ENCODE measurements around the gene NDRG2.

NDRG2 gene

GRCh38 chr14:20982646-20983369 is 42.1 kb downstream of the NDRG2 start:
- TF ChIP-seq, protein P1, sequence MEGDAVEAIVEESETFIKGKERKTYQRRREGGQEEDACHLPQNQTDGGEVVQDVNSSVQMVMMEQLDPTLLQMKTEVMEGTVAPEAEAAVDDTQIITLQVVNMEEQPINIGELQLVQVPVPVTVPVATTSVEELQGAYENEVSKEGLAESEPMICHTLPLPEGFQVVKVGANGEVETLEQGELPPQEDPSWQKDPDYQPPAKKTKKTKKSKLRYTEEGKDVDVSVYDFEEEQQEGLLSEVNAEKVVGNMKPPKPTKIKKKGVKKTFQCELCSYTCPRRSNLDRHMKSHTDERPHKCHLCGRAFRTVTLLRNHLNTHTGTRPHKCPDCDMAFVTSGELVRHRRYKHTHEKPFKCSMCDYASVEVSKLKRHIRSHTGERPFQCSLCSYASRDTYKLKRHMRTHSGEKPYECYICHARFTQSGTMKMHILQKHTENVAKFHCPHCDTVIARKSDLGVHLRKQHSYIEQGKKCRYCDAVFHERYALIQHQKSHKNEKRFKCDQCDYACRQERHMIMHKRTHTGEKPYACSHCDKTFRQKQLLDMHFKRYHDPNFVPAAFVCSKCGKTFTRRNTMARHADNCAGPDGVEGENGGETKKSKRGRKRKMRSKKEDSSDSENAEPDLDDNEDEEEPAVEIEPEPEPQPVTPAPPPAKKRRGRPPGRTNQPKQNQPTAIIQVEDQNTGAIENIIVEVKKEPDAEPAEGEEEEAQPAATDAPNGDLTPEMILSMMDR (IDR thresholded peaks at IDR 0.05; ENCODE audit: low read depth, low read length): no peak
- H3K36me3 ChIP-seq: no peaks in the 10 kb centered on the region
- H3K4me3 ChIP-seq (ENCODE audit: low read depth, low read length): no peak overlapping the region
- no peak for DNase-seq
- H3K27me3 ChIP-seq (ENCODE audit: insufficient read depth, low read depth, severe bottlenecking): no peaks in the 10 kb centered on the region
- peaks cover 3% of the 10 kb centered on the region for H3K9me3 ChIP-seq (ENCODE audit: severe bottlenecking)
- no peak overlapping the region for H3K27ac ChIP-seq

- H3K4me3 ChIP-seq (ENCODE audit: low read depth, low read length): no peak overlapping the region
- H3K9me3 ChIP-seq (ENCODE audit: severe bottlenecking): no peaks in the 10 kb centered on the region
- no peak overlapping the region for H3K27ac ChIP-seq
- H3K27me3 ChIP-seq (ENCODE audit: insufficient read depth, low read depth, severe bottlenecking): no peaks in the 10 kb centered on the region
- TF ChIP-seq, protein P1 (IDR thresholded peaks at IDR 0.05; ENCODE audit: low read depth, low read length): no peak
- no peak for DNase-seq
- H3K36me3 ChIP-seq: no peaks in the 10 kb centered on the region
Observed at GRCh38 chr14:20980906-20981305, 44.0 kb downstream of the NDRG2 start.

DNA sequence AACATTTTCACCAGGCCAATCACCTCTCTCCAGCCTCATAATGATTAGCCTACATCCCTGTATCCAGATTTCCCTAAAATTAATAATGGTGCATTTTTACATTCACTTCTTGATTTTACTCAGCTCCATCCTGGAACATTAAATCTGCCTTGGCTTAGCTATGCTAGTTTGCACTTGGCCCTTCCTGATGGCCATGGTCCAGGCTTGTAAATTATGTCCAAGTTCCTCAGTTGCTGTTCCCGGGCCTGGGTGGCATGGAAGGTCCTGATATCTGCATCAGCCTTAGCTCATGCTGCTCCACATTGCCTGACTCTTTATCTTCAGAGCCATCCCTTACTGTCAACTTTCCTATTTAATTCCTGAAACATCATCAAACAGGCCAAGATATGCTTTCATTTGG is 46.2 kb downstream of the NDRG2 start:
- no peaks in the 10 kb centered on the region for H3K27me3 ChIP-seq (ENCODE audit: insufficient read depth, low read depth, severe bottlenecking)
- H3K27ac ChIP-seq: no peak overlapping the region
- no peaks in the 10 kb centered on the region for H3K36me3 ChIP-seq
- no peak overlapping the region for H3K4me3 ChIP-seq (ENCODE audit: low read depth, low read length)
- no peaks in the 10 kb centered on the region for H3K9me3 ChIP-seq (ENCODE audit: severe bottlenecking)
- TF ChIP-seq, protein P1 (IDR thresholded peaks at IDR 0.05; ENCODE audit: low read depth, low read length): no peak
- DNase-seq: no peak

DNA sequence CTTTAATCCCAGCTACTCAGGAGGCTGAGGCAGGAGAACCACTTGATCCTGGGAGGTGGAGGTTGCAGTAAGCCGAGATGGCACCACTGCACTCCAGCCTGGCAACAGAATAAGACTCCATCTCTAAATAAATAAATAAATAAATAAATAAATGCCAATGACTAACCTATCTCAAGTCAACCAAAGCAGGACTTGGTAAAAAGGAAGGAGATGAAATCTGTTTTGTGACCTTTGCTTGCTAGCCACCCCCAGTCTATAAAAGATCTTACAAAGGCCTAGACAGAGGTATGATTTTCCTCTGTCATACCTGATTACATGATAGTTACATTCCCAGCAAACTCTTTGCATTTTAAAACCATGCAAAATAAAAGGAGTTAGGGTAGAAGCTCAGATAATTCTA is 48.6 kb downstream of the NDRG2 start:
- Histone ChIP-seq H3K36me3 (no peaks in the 10 kb centered on the region), H3K4me3 (ENCODE audit: low read depth, low read length) (no peak overlapping the region), H3K27me3 (ENCODE audit: insufficient read depth, low read depth, severe bottlenecking) (no peaks in the 10 kb centered on the region), H3K9me3 (ENCODE audit: severe bottlenecking) (no peaks in the 10 kb centered on the region), H3K27ac (no peak overlapping the region)
- no peak for DNase-seq
- TF ChIP-seq, protein P1 (IDR thresholded peaks at IDR 0.05; ENCODE audit: low read depth, low read length): no peak

GRCh38 chr14:20973501-20973900 is 51.4 kb downstream of the NDRG2 start:
- DNase-seq: no peak
- Histone ChIP-seq H3K27me3 (ENCODE audit: insufficient read depth, low read depth, severe bottlenecking) (no peaks in the 10 kb centered on the region), H3K27ac (peak overlapping the region; percentile 21), H3K4me3 (ENCODE audit: low read depth, low read length) (no peak overlapping the region), H3K9me3 (ENCODE audit: severe bottlenecking) (no peaks in the 10 kb centered on the region), H3K36me3 (no peaks in the 10 kb centered on the region)
- TF ChIP-seq, protein P1 (IDR thresholded peaks at IDR 0.05; ENCODE audit: low read depth, low read length): no peak

- TF ChIP-seq, protein P1 (IDR thresholded peaks at IDR 0.05; ENCODE audit: low read depth, low read length): no peak
- no peak for DNase-seq
- Histone ChIP-seq H3K27me3 (ENCODE audit: insufficient read depth, low read depth, severe bottlenecking) (no peaks in the 10 kb centered on the region), H3K4me3 (ENCODE audit: low read depth, low read length) (peak overlapping the region; percentile 78), H3K36me3 (no peaks in the 10 kb centered on the region), H3K27ac (no peak overlapping the region), H3K9me3 (ENCODE audit: severe bottlenecking) (no peaks in the 10 kb centered on the region)
Observed at GRCh38 chr14:20971705-20972021, 53.2 kb downstream of the NDRG2 start.

Data from WERI-Rb-1 (cell line).